Measurements from ENCODE around the gene ARHGEF12.

DNA sequence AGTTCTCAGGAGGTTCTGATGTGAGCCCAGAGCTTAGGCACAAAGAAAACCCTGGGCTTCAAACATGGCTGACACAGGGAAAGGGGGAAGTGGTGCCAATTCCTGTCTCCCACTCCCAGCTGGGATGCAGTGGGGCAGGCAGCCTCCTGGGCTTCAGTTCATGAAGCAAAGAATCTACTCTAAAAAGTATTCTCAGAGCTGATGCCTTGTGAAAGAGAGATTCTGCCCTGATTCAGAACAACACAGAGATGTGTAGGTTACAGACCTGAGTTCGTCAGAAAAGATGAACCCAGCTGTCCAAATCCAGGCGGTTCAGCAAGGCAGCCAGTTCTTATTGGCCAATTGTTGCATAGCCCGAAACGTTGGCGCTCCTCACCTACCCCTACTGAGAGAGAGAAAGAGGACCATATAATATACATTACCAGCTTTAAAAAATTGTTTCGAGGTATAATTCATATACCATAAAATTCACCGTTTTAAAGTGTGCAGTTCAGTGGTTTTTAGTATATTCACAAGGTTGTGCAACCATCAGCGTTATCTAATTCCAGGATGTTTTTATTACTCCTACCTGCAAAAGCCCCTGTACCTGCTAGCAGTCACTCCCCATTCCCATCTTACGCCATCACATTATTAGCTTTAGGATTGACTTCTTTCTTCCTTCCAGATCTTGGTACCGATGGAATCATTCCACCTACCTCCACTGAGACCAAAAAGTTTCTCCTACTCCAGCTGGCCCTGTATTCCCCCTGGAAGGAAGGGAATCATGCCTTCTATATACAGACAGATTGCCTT is 18.3 kb upstream of the ARHGEF12 start:
- TF ChIP-seq ZFX (IDR thresholded peaks at IDR 0.05; ENCODE audit: borderline replicate concordance) (no peak), CTCF (IDR thresholded peaks at IDR 0.05) (no peak)

Data from 22Rv1 (cell line).